Activated naive CD4-positive, alpha-beta T cell treated with anti-CD3 and anti-CD28 coated beads, Interleukin-2, amount 50 U/mL, for 24 hours (primary cell): ENCODE measurements around the gene HSD17B12.
"Not testable (repeated sequence)": the region's sequence is repeated elsewhere in the genome, so short reads cannot be mapped to it uniquely, and the experiment has no call there.

ENCODE experiments used
- H3K27ac Mint-ChIP-seq: one replicate; pipeline ENCODE4 v1.8.0; 2021; ENCODE audit warnings: mild to moderate bottlenecking, mixed read lengths
- H3K27me3 Mint-ChIP-seq: one replicate; pipeline ENCODE4 v1.8.0; 2021; ENCODE audit warnings: mixed read lengths
- H3K36me3 Mint-ChIP-seq: one replicate; pipeline ENCODE4 v1.8.0; 2021; ENCODE audit warnings: mixed read lengths
- H3K4me1 Mint-ChIP-seq: one replicate; pipeline ENCODE4 v1.8.0; 2021; ENCODE audit warnings: mixed read lengths
- H3K4me3 Mint-ChIP-seq: one replicate; pipeline ENCODE4 v1.8.0; 2021; ENCODE audit warnings: mild to moderate bottlenecking, mixed read lengths
- H3K9me3 Mint-ChIP-seq: one replicate; pipeline ENCODE4 v1.8.0; 2021; ENCODE audit warnings: mixed read lengths

HSD17B12 gene

GRCh38 chr11:43674560-43674959 is 6.0 kb upstream of the HSD17B12 start:
- Mint-ChIP-seq H3K27ac (no peak overlapping the region), H3K4me3 (no peak overlapping the region), H3K9me3 (no peaks in the 10 kb centered on the region), H3K4me1 (peaks cover 4% of the 10 kb centered on the region), H3K27me3 (peaks cover 8% of the 10 kb centered on the region), H3K36me3 (no peaks in the 10 kb centered on the region)

- Mint-ChIP-seq H3K4me1 (peaks cover 16% of the 10 kb centered on the region), H3K27ac (no peak overlapping the region), H3K36me3 (peaks cover 1% of the 10 kb centered on the region), H3K27me3 (peaks cover 6% of the 10 kb centered on the region), H3K9me3 (no peaks in the 10 kb centered on the region), H3K4me3 (no peak overlapping the region)
These were observed 3.6 kb upstream of the HSD17B12 start for GRCh38 chr11:43676933-43677332.

GRCh38 chr11:43681401-43681942 is 934 bp downstream of the HSD17B12 start:
- peak overlapping the region; percentile 97 for H3K4me3 Mint-ChIP-seq
- H3K27me3 Mint-ChIP-seq = no peaks in the 10 kb centered on the region
- peak overlapping the region; percentile 97 for H3K27ac Mint-ChIP-seq
- H3K9me3 Mint-ChIP-seq = no peaks in the 10 kb centered on the region
- H3K36me3 Mint-ChIP-seq = peaks cover 13% of the 10 kb centered on the region
- H3K4me1 Mint-ChIP-seq = peaks cover 49% of the 10 kb centered on the region

GRCh38 chr11:43682081-43682480 is 1.5 kb downstream of the HSD17B12 start:
- not testable (repeated sequence) for H3K9me3 Mint-ChIP-seq, H3K27me3 Mint-ChIP-seq
- peaks cover 52% of the 10 kb centered on the region for H3K4me1 Mint-ChIP-seq
- H3K4me3 Mint-ChIP-seq = peak overlapping the region; percentile 97
- peaks cover 13% of the 10 kb centered on the region for H3K36me3 Mint-ChIP-seq
- peak overlapping the region; percentile 93 for H3K27ac Mint-ChIP-seq

- peaks cover 53% of the 10 kb centered on the region for H3K4me1 Mint-ChIP-seq
- H3K36me3 Mint-ChIP-seq = peaks cover 19% of the 10 kb centered on the region
- H3K4me3 Mint-ChIP-seq = no peak overlapping the region
- no peaks in the 10 kb centered on the region for H3K27me3 Mint-ChIP-seq
- H3K9me3 Mint-ChIP-seq = no peaks in the 10 kb centered on the region
- no peak overlapping the region for H3K27ac Mint-ChIP-seq
These were observed 4.9 kb downstream of the HSD17B12 start for GRCh38 chr11:43685440-43685839.

- no peaks in the 10 kb centered on the region for H3K9me3 Mint-ChIP-seq
- peaks cover 53% of the 10 kb centered on the region for H3K4me1 Mint-ChIP-seq
These were observed 5.7 kb downstream of the HSD17B12 start for GRCh38 chr11:43686207-43686606.

GRCh38 chr11:43687120-43687791 is 6.7 kb downstream of the HSD17B12 start:
- Mint-ChIP-seq H3K4me1 (peaks cover 52% of the 10 kb centered on the region), H3K4me3 (no peak overlapping the region), H3K27ac (no peak overlapping the region), H3K9me3 (no peaks in the 10 kb centered on the region), H3K27me3 (no peaks in the 10 kb centered on the region), H3K36me3 (peaks cover 24% of the 10 kb centered on the region)

More at GRCh38 chr11:43686207-43686606, 5.7 kb downstream of the HSD17B12 start:
- peaks cover 21% of the 10 kb centered on the region for H3K36me3 Mint-ChIP-seq
- no peaks in the 10 kb centered on the region for H3K27me3 Mint-ChIP-seq
- no peak overlapping the region for H3K4me3 Mint-ChIP-seq
- H3K27ac Mint-ChIP-seq = no peak overlapping the region

- no peak overlapping the region for H3K27ac Mint-ChIP-seq
- peaks cover 51% of the 10 kb centered on the region for H3K4me1 Mint-ChIP-seq
- peaks cover 22% of the 10 kb centered on the region for H3K36me3 Mint-ChIP-seq
- no peak overlapping the region for H3K4me3 Mint-ChIP-seq
- H3K27me3 Mint-ChIP-seq = no peaks in the 10 kb centered on the region
- no peaks in the 10 kb centered on the region for H3K9me3 Mint-ChIP-seq
These were observed 7.9 kb downstream of the HSD17B12 start for GRCh38 chr11:43688394-43688793.

- Mint-ChIP-seq H3K27me3 (no peaks in the 10 kb centered on the region), H3K4me1 (peaks cover 47% of the 10 kb centered on the region), H3K27ac (no peak overlapping the region), H3K36me3 (peaks cover 22% of the 10 kb centered on the region), H3K4me3 (no peak overlapping the region), H3K9me3 (no peaks in the 10 kb centered on the region)
These were observed 8.6 kb downstream of the HSD17B12 start for GRCh38 chr11:43689167-43689566.

GRCh38 chr11:43690929-43691725 is 10.6 kb downstream of the HSD17B12 start:
- H3K4me1 Mint-ChIP-seq = peaks cover 32% of the 10 kb centered on the region
- no peaks in the 10 kb centered on the region for H3K9me3 Mint-ChIP-seq
- H3K27me3 Mint-ChIP-seq = no peaks in the 10 kb centered on the region
- H3K4me3 Mint-ChIP-seq = no peak overlapping the region
- no peak overlapping the region for H3K27ac Mint-ChIP-seq
- H3K36me3 Mint-ChIP-seq = peaks cover 14% of the 10 kb centered on the region

GRCh38 chr11:43691806-43692205 is 11.3 kb downstream of the HSD17B12 start:
- Mint-ChIP-seq H3K9me3 (no peaks in the 10 kb centered on the region), H3K27me3 (no peaks in the 10 kb centered on the region), H3K4me1 (peaks cover 27% of the 10 kb centered on the region), H3K27ac (no peak overlapping the region), H3K4me3 (no peak overlapping the region), H3K36me3 (peaks cover 14% of the 10 kb centered on the region)

- H3K36me3 Mint-ChIP-seq = peaks cover 17% of the 10 kb centered on the region
- peaks cover 27% of the 10 kb centered on the region for H3K4me1 Mint-ChIP-seq
- no peak overlapping the region for H3K27ac Mint-ChIP-seq
- H3K27me3 Mint-ChIP-seq = no peaks in the 10 kb centered on the region
- H3K4me3 Mint-ChIP-seq = no peak overlapping the region
- H3K9me3 Mint-ChIP-seq = no peaks in the 10 kb centered on the region
These were observed 12.5 kb downstream of the HSD17B12 start for GRCh38 chr11:43693069-43693468.

GRCh38 chr11:43693731-43694130 is 13.2 kb downstream of the HSD17B12 start:
- no peaks in the 10 kb centered on the region for H3K9me3 Mint-ChIP-seq
- no peak overlapping the region for H3K27ac Mint-ChIP-seq
- H3K36me3 Mint-ChIP-seq = peaks cover 17% of the 10 kb centered on the region
- H3K4me3 Mint-ChIP-seq = no peak overlapping the region
- H3K4me1 Mint-ChIP-seq = peaks cover 27% of the 10 kb centered on the region
- H3K27me3 Mint-ChIP-seq = no peaks in the 10 kb centered on the region

GRCh38 chr11:43694477-43694876 is 13.9 kb downstream of the HSD17B12 start:
- Mint-ChIP-seq H3K4me3 (no peak overlapping the region), H3K27ac (no peak overlapping the region), H3K4me1 (peaks cover 27% of the 10 kb centered on the region), H3K9me3 (no peaks in the 10 kb centered on the region), H3K36me3 (peaks cover 18% of the 10 kb centered on the region), H3K27me3 (no peaks in the 10 kb centered on the region)

GRCh38 chr11:43697679-43698078 is 17.1 kb downstream of the HSD17B12 start:
- H3K27ac Mint-ChIP-seq = no peak overlapping the region
- H3K9me3 Mint-ChIP-seq = peaks cover 11% of the 10 kb centered on the region
- no peak overlapping the region for H3K4me3 Mint-ChIP-seq
- peaks cover 22% of the 10 kb centered on the region for H3K36me3 Mint-ChIP-seq
- peaks cover 12% of the 10 kb centered on the region for H3K4me1 Mint-ChIP-seq
- H3K27me3 Mint-ChIP-seq = no peaks in the 10 kb centered on the region

GRCh38 chr11:43699870-43700269 is 19.3 kb downstream of the HSD17B12 start:
- Mint-ChIP-seq H3K4me3 (no peak overlapping the region), H3K9me3 (peaks cover 11% of the 10 kb centered on the region), H3K4me1 (peaks cover 15% of the 10 kb centered on the region), H3K27ac (no peak overlapping the region), H3K36me3 (peaks cover 28% of the 10 kb centered on the region), H3K27me3 (no peaks in the 10 kb centered on the region)
